GM18511 (cell line): Measurements from ENCODE around the gene DOK7.

Experiments
- ATAC-seq: cut with Tn5 transposase; IDR thresholded peaks from one replicate; pipeline ENCODE4 v1.9.1; 2021; ENCODE audit warnings: mild to moderate bottlenecking, moderate library complexity; ENCODE audit not compliant: unreplicated experiment

Gene DOK7

GRCh38 chr4:3461515-3462291 is 1.4 kb upstream of the DOK7 start:
- no peak for ATAC-seq

GRCh38 chr4:3462321-3462789 is 751 bp upstream of the DOK7 start:
- no peak for ATAC-seq

- no peak for ATAC-seq
Observed at GRCh38 chr4:3463556-3464348, 646 bp downstream of the DOK7 start.

- no peak for ATAC-seq
Observed at GRCh38 chr4:3464349-3464905, 1.3 kb downstream of the DOK7 start.

GRCh38 chr4:3464911-3465697 is 2.0 kb downstream of the DOK7 start:
- ATAC-seq = no peak

- no peak for ATAC-seq
Observed at GRCh38 chr4:3465698-3466671, 2.9 kb downstream of the DOK7 start.

GRCh38 chr4:3466691-3467600 is 3.8 kb downstream of the DOK7 start:
- no peak for ATAC-seq

GRCh38 chr4:3467601-3468031 is 4.5 kb downstream of the DOK7 start:
- no peak for ATAC-seq

GRCh38 chr4:3468154-3468553 is 5.0 kb downstream of the DOK7 start:
- no peak for ATAC-seq

- ATAC-seq = no peak
Observed at GRCh38 chr4:3468804-3469203, 5.7 kb downstream of the DOK7 start.

GRCh38 chr4:3469386-3470243 is 6.5 kb downstream of the DOK7 start:
- no peak for ATAC-seq

GRCh38 chr4:3470244-3471097 is 7.4 kb downstream of the DOK7 start:
- ATAC-seq = no peak

GRCh38 chr4:3471098-3471760 is 8.1 kb downstream of the DOK7 start:
- ATAC-seq = no peak

- ATAC-seq = no peak
Observed at GRCh38 chr4:3471886-3472285, 8.8 kb downstream of the DOK7 start.

- no peak for ATAC-seq
Observed at GRCh38 chr4:3472411-3473141, 9.5 kb downstream of the DOK7 start.
